H1 (cell line): ENCODE data around the gene RTN4RL2. TPM values are rescaled to one million over a fixed set of nuclear protein-coding genes. Genes with fewer than 3 reads are reported as not detected.
A peak's percentile ranks its signal among the peaks of the same experiment; 100 is the strongest.

ENCODE experiments used
- JUN ChIP-seq: IDR thresholded peaks from 2 replicates; pipeline ENCODE4 v1.6.1; 2011; ENCODE audit warnings: low read depth, mild to moderate bottlenecking, improper control_type of control experiment, low read length
- PHF8 ChIP-seq: fragments of 200-600 bp; sonication (generic); conservative IDR thresholded peaks from 2 replicates; pipeline ENCODE4 v1.7.1; 2012; ENCODE audit warnings: low read depth, mild to moderate bottlenecking, inconsistent platforms, low read length, moderate library complexity
- SUZ12 ChIP-seq: fragments of 200-600 bp; sonication (generic); IDR thresholded peaks from 2 replicates; pipeline ENCODE4 v1.6.1; 2012; ENCODE audit warnings: mild to moderate bottlenecking, inconsistent platforms, low read length, moderate library complexity, mixed read lengths
- polyA plus RNA-seq, 7 experiments: library from polyadenylated mRNA; depleted of rRNA in 3 of 7; stranded (reverse) in 5 of 7; unstranded in 2 of 7; fragments of >200 nt in 5 of 7; fragments of 200-250 nt in 2 of 7; gene quantifications; 1 replicate in 5 of 7; 2 replicates in 1 of 7; 4 replicates in 1 of 7; pipeline versions ENCODE4 v1.2.1 to v1.2.3, GENCODE V29; 2011 to 2013; ENCODE audit warnings: missing spikeins in 2 of 7, mixed read lengths in 2 of 7
- total RNA-seq: library from RNA; stranded (reverse); fragmentation: NEBNext Ultra II Directional; extraction: Animal tissue kit (Norgen Biotek cat#: 25700); gene quantifications from 2 replicates; pipeline ENCODE4 v1.2.1, GENCODE V29; 2021

RTN4RL2 gene
- total and polyA plus RNA-seq, 2 of the 8 experiments (the other 6 are each of a cell fraction or from before 2014, with no cell fraction given) = 11.4 to 23.7 TPM

DNA sequence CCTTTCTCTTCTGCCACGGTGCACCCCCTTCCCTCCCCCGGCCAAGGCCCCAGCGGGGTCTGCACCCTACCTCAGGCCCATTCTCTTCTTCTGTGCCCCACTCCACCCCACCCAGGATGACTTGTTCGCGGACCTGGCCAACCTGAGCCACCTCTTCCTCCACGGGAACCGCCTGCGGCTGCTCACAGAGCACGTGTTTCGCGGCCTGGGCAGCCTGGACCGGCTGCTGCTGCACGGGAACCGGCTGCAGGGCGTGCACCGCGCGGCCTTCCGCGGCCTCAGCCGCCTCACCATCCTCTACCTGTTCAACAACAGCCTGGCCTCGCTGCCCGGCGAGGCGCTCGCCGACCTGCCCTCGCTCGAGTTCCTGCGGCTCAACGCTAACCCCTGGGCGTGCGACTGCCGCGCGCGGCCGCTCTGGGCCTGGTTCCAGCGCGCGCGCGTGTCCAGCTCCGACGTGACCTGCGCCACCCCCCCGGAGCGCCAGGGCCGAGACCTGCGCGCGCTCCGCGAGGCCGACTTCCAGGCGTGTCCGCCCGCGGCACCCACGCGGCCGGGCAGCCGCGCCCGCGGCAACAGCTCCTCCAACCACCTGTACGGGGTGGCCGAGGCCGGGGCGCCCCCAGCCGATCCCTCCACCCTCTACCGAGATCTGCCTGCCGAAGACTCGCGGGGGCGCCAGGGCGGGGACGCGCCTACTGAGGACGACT lies 15.9 kb downstream of the RTN4RL2 start (continued):
- peak; percentile 67; the same call in 1 of the 2 replicates for TF ChIP-seq SUZ12
- TF ChIP-seq JUN = no peak
- TF ChIP-seq PHF8 = no peak
- TF ChIP-seq, all 59 proteins: peak for 12
